NB4 (cell line): ENCODE results near the gene KDELR1.

Experiments
- CTCF ChIP-seq: IDR thresholded peaks from one replicate; pipeline ENCODE4 v1.5.1; 2012; ENCODE audit warnings: low read depth, low read length
- MYC ChIP-seq: IDR thresholded peaks from 2 replicates; pipeline ENCODE4 v1.6.1; 2011; ENCODE audit warnings: low read depth, low read length
- POLR2A ChIP-seq: IDR thresholded peaks from 2 replicates; pipeline ENCODE4 v1.6.1; 2011; ENCODE audit warnings: mild to moderate bottlenecking; ENCODE audit not compliant: insufficient read length; ENCODE audit errors: extremely low read depth
- TF ChIP-seq, protein P1 (sequence below): IDR thresholded peaks from 2 replicates; pipeline ENCODE4 v1.6.1; 2011; ENCODE audit warnings: low read depth, low read length

DNA sequence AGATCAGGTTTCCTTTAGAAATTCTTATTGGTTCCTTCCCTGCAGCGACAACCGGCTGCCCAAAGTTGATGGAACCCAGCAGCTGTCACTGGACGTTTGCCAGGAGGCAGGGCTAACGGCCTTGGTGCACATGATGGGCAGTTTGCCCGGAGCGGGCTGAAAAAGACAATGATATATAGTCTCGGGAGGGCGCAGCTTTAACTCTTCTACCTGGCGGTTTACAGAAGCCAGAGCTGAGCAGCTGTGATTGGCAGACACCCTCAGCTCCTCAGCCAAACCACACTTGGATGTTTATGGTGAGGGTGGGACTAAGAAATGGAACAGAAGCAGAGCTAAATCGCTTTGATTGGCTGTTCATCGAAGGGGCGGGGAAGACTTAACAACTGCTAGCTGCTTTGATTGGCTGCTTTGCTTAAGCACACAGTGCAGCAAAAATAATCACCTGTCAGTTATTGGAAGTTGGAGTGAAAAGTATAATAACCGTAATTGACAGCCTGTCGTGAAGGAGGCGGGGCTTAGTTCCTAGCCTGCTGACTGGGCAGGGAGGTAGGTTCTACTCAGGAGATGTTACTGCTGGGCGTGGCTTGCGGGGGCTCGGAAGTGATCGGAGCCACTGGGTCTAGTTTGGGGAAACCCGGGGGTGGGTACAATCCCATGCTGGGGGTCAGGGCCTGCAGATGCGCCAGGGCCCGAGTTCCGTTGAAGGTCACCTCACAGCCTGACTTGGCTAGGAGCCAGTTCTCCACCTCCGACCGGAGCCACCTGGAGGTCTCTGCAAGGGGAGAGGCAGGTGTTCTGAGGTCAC, 58.5 kb downstream of the KDELR1 start:
- TF ChIP-seq POLR2A: peak; percentile 80
- peak; percentile 5 for TF ChIP-seq CTCF
- TF ChIP-seq, protein P1, sequence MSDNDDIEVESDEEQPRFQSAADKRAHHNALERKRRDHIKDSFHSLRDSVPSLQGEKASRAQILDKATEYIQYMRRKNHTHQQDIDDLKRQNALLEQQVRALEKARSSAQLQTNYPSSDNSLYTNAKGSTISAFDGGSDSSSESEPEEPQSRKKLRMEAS: peak; percentile 82
- peak; percentile 74 for TF ChIP-seq MYC
